Measurements from ENCODE around the gene SKAP1.

- TF ChIP-seq CTCF (IDR thresholded peaks at IDR 0.05) (no peak), POLR2A (IDR thresholded peaks at IDR 0.05) (no peak), POLR2AphosphoS5 (IDR thresholded peaks at IDR 0.05) (no peak)
Measured at GRCh38 chr17:48340916-48341315, 89.1 kb downstream of the SKAP1 start.

Data from gastroesophageal sphincter (tissue), 3 donors.